ENCODE measurements around the gene KIAA1671. TPM values are rescaled to one million over a fixed set of nuclear protein-coding genes. Genes with fewer than 3 reads are reported as not detected.

The KIAA1671 gene
- total RNA-seq: 25.1 TPM

GRCh38 chr22:24951942-24952836 is at the start of gene KIAA1671:
KIAA1671 (plus strand) TSS chr22:24952716; CDS start chr22:25028000, 75,284 bp downstream.

GRCh38 chr22:25199731-25200520 is 247.4 kb downstream of the KIAA1671 start, which contains the start of gene CRYBB3:
CRYBB3 (plus strand) TSS chr22:25199858; CDS start chr22:25201397, 1,539 bp downstream.

GRCh38 chr22:25219211-25219689 is 266.7 kb downstream of the KIAA1671 start, which contains the start of gene CRYBB2:
CRYBB2 (plus strand) TSS chr22:25219639; CDS start chr22:25221430, 1,791 bp downstream.

Other genes with a start within 250 kb of the KIAA1671 start
- gene PIWIL3, start 178.0 kb upstream of the KIAA1671 start, total RNA-seq: not detected
- 3.6 TPM for gene SGSM1, start 146.5 kb upstream of the KIAA1671 start, total RNA-seq
- gene LHFPL7, start 6.0 kb upstream of the KIAA1671 start, total RNA-seq: not detected
- gene CRYBB3, start 247.1 kb downstream of the KIAA1671 start, total RNA-seq: 325 TPM